Fibroblast of villous mesenchyme (primary cell): ENCODE results near the gene COX7A2L. TPM values are rescaled to one million over a fixed set of nuclear protein-coding genes. Genes with fewer than 3 reads are reported as not detected.

Source experiments
- DNase-seq: peaks from one replicate; pipeline ENCODE4 v3.0.0-alpha.2; 2010; ENCODE audit warnings: low read depth
- H3K4me3 ChIP-seq: 2 replicates; pipeline ENCODE4 v1.5.1; 2011; ENCODE audit warnings: low read depth, mild to moderate bottlenecking, low read length
- total RNA-seq: library from RNA; depleted of rRNA; stranded (reverse); fragments of >200 nt; gene quantifications from 2 replicates; pipeline ENCODE4 v1.2.3, GENCODE V29; 2012
- TF ChIP-seq, protein P1 (sequence below): IDR thresholded peaks from 2 replicates; pipeline ENCODE4 v1.5.1; 2012; ENCODE audit warnings: low read depth, mild to moderate bottlenecking, low read length; ENCODE audit not compliant: insufficient read depth

The COX7A2L gene
- total RNA-seq, 1 donor = 189 TPM

DNA sequence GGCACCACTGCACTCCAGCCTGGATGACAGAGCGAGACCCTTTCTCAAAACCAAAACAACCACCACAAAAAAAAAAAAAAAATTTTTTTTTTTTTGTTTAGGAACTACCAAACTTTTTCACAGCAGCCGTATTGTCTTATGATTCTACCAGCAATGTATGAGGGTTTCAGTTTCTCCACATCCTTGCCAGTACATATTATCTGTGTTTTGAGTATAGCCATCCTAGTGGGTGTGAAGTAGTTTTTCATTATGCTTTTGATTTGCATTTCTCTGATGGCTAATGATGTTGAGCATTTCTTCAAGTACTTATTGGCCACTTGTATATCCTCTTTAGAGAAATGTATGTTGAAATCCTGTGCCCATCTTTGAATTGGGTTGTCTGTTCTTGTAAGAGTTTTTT, 51.7 kb downstream of the COX7A2L start:
- H3K4me3 ChIP-seq = no peak overlapping the region
- TF ChIP-seq, protein P1, sequence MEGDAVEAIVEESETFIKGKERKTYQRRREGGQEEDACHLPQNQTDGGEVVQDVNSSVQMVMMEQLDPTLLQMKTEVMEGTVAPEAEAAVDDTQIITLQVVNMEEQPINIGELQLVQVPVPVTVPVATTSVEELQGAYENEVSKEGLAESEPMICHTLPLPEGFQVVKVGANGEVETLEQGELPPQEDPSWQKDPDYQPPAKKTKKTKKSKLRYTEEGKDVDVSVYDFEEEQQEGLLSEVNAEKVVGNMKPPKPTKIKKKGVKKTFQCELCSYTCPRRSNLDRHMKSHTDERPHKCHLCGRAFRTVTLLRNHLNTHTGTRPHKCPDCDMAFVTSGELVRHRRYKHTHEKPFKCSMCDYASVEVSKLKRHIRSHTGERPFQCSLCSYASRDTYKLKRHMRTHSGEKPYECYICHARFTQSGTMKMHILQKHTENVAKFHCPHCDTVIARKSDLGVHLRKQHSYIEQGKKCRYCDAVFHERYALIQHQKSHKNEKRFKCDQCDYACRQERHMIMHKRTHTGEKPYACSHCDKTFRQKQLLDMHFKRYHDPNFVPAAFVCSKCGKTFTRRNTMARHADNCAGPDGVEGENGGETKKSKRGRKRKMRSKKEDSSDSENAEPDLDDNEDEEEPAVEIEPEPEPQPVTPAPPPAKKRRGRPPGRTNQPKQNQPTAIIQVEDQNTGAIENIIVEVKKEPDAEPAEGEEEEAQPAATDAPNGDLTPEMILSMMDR = no peak
- no peak for DNase-seq

DNA sequence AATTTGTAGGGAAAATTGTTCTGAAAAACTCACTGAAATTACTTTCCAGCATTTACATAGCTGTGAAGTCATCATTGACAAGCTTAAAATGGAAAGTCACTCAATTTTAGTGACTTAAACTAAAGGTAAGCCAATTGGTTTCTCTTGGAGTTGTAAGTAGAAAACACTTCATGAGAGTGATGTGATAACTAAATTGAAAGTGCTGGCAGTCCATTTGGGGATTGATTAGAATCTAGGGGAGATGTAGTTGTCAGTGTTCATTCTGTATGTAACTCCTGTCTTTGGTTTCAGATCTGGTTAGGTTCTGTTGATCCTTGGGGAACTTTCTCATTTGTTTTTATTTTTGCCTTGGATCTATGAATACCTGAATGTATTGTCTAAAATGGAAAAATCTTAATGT, 53.8 kb downstream of the COX7A2L start:
- no peak for DNase-seq
- TF ChIP-seq, protein P1 = no peak
- H3K4me3 ChIP-seq = no peak overlapping the region

DNA sequence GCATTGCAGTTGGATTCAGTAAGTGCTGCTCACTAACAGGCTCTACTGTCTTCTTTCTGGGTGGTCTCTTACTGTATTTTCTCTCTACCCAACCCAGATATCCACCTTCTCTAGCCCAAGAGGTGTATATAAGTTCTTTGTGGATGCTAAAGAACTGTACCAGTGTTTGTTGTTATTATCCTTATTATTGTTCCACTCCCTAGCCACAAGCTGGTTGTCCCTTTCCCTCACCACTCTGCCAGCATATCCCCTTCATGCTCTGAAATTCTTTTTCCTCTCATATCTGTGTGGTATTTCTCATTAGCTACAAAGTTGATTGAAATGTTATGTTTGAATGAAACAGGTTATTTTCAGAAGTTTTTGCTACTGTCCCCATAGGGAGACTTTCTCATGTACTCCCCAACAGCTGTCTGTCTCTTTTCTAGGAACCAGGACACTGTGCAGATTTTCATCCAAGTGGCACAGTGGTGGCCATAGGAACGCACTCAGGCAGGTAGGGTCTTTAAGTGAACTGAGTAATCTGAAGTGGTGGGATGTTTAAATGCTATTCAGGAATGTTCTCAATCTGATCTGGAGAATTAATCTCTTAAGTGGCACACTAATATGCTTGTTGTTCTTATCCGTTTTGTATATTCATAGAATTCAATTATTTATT, 56.8 kb downstream of the COX7A2L start:
- no peak overlapping the region for H3K4me3 ChIP-seq
- TF ChIP-seq, protein P1 = no peak
- no peak for DNase-seq

DNA sequence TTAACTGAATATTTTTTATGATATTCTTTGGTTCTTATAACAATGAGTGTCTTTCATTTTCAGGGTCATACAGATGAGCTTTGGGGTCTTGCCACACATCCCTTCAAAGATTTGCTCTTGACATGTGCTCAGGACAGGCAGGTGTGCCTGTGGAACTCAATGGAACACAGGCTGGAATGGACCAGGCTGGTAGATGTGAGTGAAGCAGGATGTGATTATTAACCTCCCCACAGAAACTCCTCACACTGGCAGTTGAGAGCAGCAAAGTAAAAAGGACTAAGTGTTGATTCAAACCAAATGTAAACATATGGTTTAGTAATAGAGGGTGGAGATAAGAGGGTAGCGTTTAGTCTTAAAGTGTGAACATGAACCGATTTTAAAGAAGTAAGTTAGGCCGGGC, 57.8 kb downstream of the COX7A2L start:
- TF ChIP-seq, protein P1 = no peak
- DNase-seq = no peak
- no peak overlapping the region for H3K4me3 ChIP-seq

DNA sequence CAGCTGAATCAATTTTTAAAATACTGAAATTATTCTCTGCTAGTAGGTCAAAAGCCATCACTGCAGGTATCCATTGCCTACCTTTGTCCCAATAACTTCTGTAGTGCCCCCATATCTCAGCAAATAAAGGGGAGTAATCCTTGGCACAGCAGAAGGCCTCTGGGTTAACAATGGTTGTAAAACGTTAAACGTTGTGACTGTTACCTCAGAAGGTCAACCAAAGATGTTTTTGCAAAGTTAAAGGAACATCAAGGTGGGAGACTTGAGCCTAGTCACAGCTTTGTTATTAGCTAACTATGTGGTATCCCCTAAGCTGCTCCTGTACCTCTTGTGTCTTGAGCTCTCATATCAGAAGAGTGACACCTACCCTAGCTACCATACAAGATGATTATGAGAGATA, 60.5 kb downstream of the COX7A2L start:
- no peak for DNase-seq
- H3K4me3 ChIP-seq = no peak overlapping the region
- TF ChIP-seq, protein P1 = no peak

Other genes starting within 250 kb of the COX7A2L start
- 65.1 and 88.1 TPM in 2 replicates for gene EML4, start 191.9 kb downstream of the COX7A2L start, total RNA-seq
- under 0.01 TPM in 1 of 2 replicates, not detected in the other for gene KCNG3, start 132.8 kb upstream of the COX7A2L start, total RNA-seq
- gene MTA3, start 207.4 kb upstream of the COX7A2L start, total RNA-seq = 25.8 and 32.0 TPM in 2 replicates